ENCODE results near the gene KLF6.

Gene KLF6

GRCh38 chr10:3784510-3785250 lies at the start of gene KLF6:
KLF6 (minus strand) TSS chr10:3785209; CDS start chr10:3785014, 195 bp downstream.
- intact Hi-C loops (cut with DNase I): loop anchor here (10.0 kb wide), 3 partner anchors 310 to 870 kb away; no protein-coding TSS in a partner anchor
- DNase-seq: peak in 6 of 10 donors; percentile 25 to 91 (median 74)

- intact Hi-C loops (cut with DNase I): no loop called here
- no peak for DNase-seq
Observed at GRCh38 chr10:3834404-3834803, 49.4 kb upstream of the KLF6 start.

GRCh38 chr10:3833046-3833445 lies 48.0 kb upstream of the KLF6 start:
- no peak for DNase-seq
- intact Hi-C loops (cut with DNase I): no loop called here

- intact Hi-C loops (cut with DNase I): no loop called here
- no peak for DNase-seq
Observed at GRCh38 chr10:3832022-3832786, 47.2 kb upstream of the KLF6 start.

GRCh38 chr10:3831608-3832007 lies 46.6 kb upstream of the KLF6 start:
- intact Hi-C loops (cut with DNase I): no loop called here

GRCh38 chr10:3830946-3831345 lies 45.9 kb upstream of the KLF6 start:
- intact Hi-C loops (cut with DNase I): no loop called here
- no peak for DNase-seq

More at GRCh38 chr10:3831608-3832007, 46.6 kb upstream of the KLF6 start:
- DNase-seq: no peak

- DNase-seq: no peak
- intact Hi-C loops (cut with DNase I): no loop called here
Observed at GRCh38 chr10:3829156-3830050, 44.4 kb upstream of the KLF6 start.

GRCh38 chr10:3828404-3829155 lies 43.6 kb upstream of the KLF6 start:
- intact Hi-C loops (cut with DNase I): no loop called here
- no peak for DNase-seq

GRCh38 chr10:3827768-3828403 lies 42.9 kb upstream of the KLF6 start:
- intact Hi-C loops (cut with DNase I): no loop called here

GRCh38 chr10:3827266-3827665 lies 42.3 kb upstream of the KLF6 start:
- intact Hi-C loops (cut with DNase I): no loop called here
- DNase-seq: no peak

More at GRCh38 chr10:3827768-3828403, 42.9 kb upstream of the KLF6 start:
- DNase-seq: no peak

GRCh38 chr10:3825862-3826351 lies 40.9 kb upstream of the KLF6 start:
- intact Hi-C loops (cut with DNase I): no loop called here
- DNase-seq: no peak

GRCh38 chr10:3825244-3825643 lies 40.2 kb upstream of the KLF6 start:
- DNase-seq: no peak
- intact Hi-C loops (cut with DNase I): no loop called here

- intact Hi-C loops (cut with DNase I): no loop called here
- no peak for DNase-seq
Observed at GRCh38 chr10:3822541-3823330, 37.7 kb upstream of the KLF6 start.

- intact Hi-C loops (cut with DNase I): no loop called here
Observed at GRCh38 chr10:3820255-3820654, 35.2 kb upstream of the KLF6 start.

GRCh38 chr10:3816995-3817394 lies 32.0 kb upstream of the KLF6 start:
- DNase-seq: no peak

More at GRCh38 chr10:3820255-3820654, 35.2 kb upstream of the KLF6 start:
- no peak for DNase-seq

GRCh38 chr10:3814838-3815220 lies 29.8 kb upstream of the KLF6 start:
- intact Hi-C loops (cut with DNase I): no loop called here
- no peak for DNase-seq

More at GRCh38 chr10:3816995-3817394, 32.0 kb upstream of the KLF6 start:
- intact Hi-C loops (cut with DNase I): no loop called here

- DNase-seq: no peak
- intact Hi-C loops (cut with DNase I): no loop called here
Observed at GRCh38 chr10:3813986-3814837, 29.2 kb upstream of the KLF6 start.

GRCh38 chr10:3813267-3813666 lies 28.3 kb upstream of the KLF6 start:
- DNase-seq: no peak
- intact Hi-C loops (cut with DNase I): no loop called here
